HL-60 (cell line): ENCODE measurements around the gene ENOX1.

Experiments
- CTCF ChIP-seq: IDR thresholded peaks from one replicate; pipeline ENCODE4 v1.5.1; 2011; ENCODE audit warnings: low read length, control low read depth, inconsistent platforms; ENCODE audit not compliant: insufficient read depth
- REST ChIP-seq: IDR thresholded peaks from 2 replicates; pipeline ENCODE4 v1.6.1; 2012; ENCODE audit warnings: low read depth; ENCODE audit not compliant: insufficient replicate concordance

- TF ChIP-seq CTCF (no peak), REST (no peak)
Measured at GRCh38 chr13:43221611-43222010, 565.2 kb downstream of the ENOX1 start.
